Measurements from ENCODE around the gene ZBTB18.

- no peak for TF ChIP-seq ZNF70 (CRISPR knock-in tag; IDR thresholded peaks at IDR 0.05)
- TF ChIP-seq ARNTL (CRISPR knock-in tag; IDR thresholded peaks at IDR 0.05; ENCODE audit: borderline replicate concordance, low read depth) = no peak
- no peak for TF ChIP-seq ZFP30 (CRISPR knock-in tag; IDR thresholded peaks at IDR 0.05)
- no peak for TF ChIP-seq CREB5 (CRISPR knock-in tag; IDR thresholded peaks at IDR 0.05; ENCODE audit: low read depth)
- TF ChIP-seq ISL1 (CRISPR knock-in tag; IDR thresholded peaks at IDR 0.05) = no peak
Observed at GRCh38 chr1:244099258-244099930, 48.3 kb downstream of the ZBTB18 start.

Measured in SK-N-SH treated with all-trans-retinoic acid at 6 μM for 48 hours (cell line).